ENCODE measurements around the gene CDKAL1. TPM values are rescaled to one million over a fixed set of nuclear protein-coding genes. Genes with fewer than 3 reads are reported as not detected.

Gene CDKAL1
- total and polyA plus RNA-seq, 10 of the 15 experiments (the other 5 are each of a cell fraction or from before 2014, with no cell fraction given): 10.7 to 26.9 (median 17.3) TPM

- Histone ChIP-seq H4K20me1 (ENCODE audit: control insufficient read depth, insufficient read depth) (no peaks in the 10 kb centered on the region), H3K4me1 (ENCODE audit: control insufficient read depth, insufficient read depth, low read length) (peaks cover 18% of the 10 kb centered on the region; the same call in 1 of the 2 replicates), H3K9ac (ENCODE audit: control insufficient read depth, insufficient read depth, low read length) (no peak overlapping the region), H3K79me2 (ENCODE audit: control insufficient read depth, insufficient read depth, low read length) (no peaks in the 10 kb centered on the region), H3K4me2 (ENCODE audit: control insufficient read depth, insufficient read depth) (no peak overlapping the region), H3K4me3 (no peak overlapping the region), H3K36me3 (ENCODE audit: control insufficient read depth in 2 of 2, insufficient read depth in 2 of 2, low read length in 1 of 2) (no peaks in the 10 kb centered on the region), H3K27me3 (replicated peaks in 1 of 2; ENCODE audit: control insufficient read depth in 2 of 2, insufficient read depth in 2 of 2, low read length in 1 of 2) (no peaks in the 10 kb centered on the region), H3K27ac (ENCODE audit: control insufficient read depth, insufficient read depth) (no peak overlapping the region), H2AFZ (ENCODE audit: control insufficient read depth, low read depth, low read length) (no peak overlapping the region), H3K9me3 (replicated peaks; ENCODE audit: control insufficient read depth, insufficient read depth, low read length) (no peaks in the 10 kb centered on the region; the same call in 2 of the 3 replicates)
- peak; percentile 6 for ATAC-seq
- intact Hi-C loops (cut with micrococcal nuclease; ENCODE audit: unreplicated experiment) (loop anchor here (2.0 to 10.0 kb wide), 6 partner anchors 147 to 563 kb away; no protein-coding TSS in a partner anchor), in situ Hi-C loops (cut with MboI) (loop anchor here (10.0 kb wide), 1 partner anchor 709 kb away; no protein-coding TSS in a partner anchor)
- no peak for FAIRE-seq
- ChIA-PET RAD21 (ENCODE audit: unreplicated experiment) (interaction anchor here (0.6 to 4.5 kb wide), 15 partner anchors 21 to 1861 kb away, joined by 3 to 68 read pairs (median 4); partner anchors contain the start of gene SOX4), CTCF (interaction anchor here (0.7 to 3.7 kb wide), 18 partner anchors 8 to 750 kb away, joined by 3 to 38 read pairs (median 3); partner anchors contain the start of gene SOX4), POLR2A (interaction anchor here (1.5 kb wide), 1 partner anchor 712 kb away, joined by 17 read pairs; no protein-coding TSS in a partner anchor), SMC1A (ENCODE audit: uncharacterized antibody, unreplicated experiment) (interaction anchor here (0.6 to 4.9 kb wide), 29 partner anchors 19 to 872 kb away, joined by 3 to 48 read pairs (median 3); partner anchors contain the start of gene SOX4)
- no TSS peak for BruUV-seq (replicated peaks)
- DNase-seq (ENCODE audit: low read depth, low spot score): no peak
- TF ChIP-seq EZH2 (IDR thresholded peaks at IDR 0.05; ENCODE audit: borderline replicate concordance, control insufficient read depth, low read depth, low read length) (no peak), IKZF2 (IDR thresholded peaks at IDR 0.05) (no peak), ZSCAN29 (IDR thresholded peaks at IDR 0.05) (no peak), CHD1 (IDR thresholded peaks at IDR 0.05; ENCODE audit: low read depth, low read length) (no peak), DPF2 (IDR thresholded peaks at IDR 0.05) (no peak), CREM (IDR thresholded peaks at IDR 0.05; ENCODE audit: low read depth) (no peak), NRF1 (conservative IDR thresholded peaks at IDR 0.05; ENCODE audit: low read depth, low read length) (no peak), ZNF217 (IDR thresholded peaks at IDR 0.05) (no peak), KDM1A (IDR thresholded peaks at IDR 0.05; ENCODE audit: borderline replicate concordance) (no peak), BCL11A (IDR thresholded peaks at IDR 0.05; ENCODE audit: low read depth, low read length) (no peak), ZNF622 (IDR thresholded peaks at IDR 0.05) (no peak), ASH2L (IDR thresholded peaks at IDR 0.05; ENCODE audit: borderline replicate concordance, low read depth) (no peak)
- TF ChIP-seq, protein P1, sequence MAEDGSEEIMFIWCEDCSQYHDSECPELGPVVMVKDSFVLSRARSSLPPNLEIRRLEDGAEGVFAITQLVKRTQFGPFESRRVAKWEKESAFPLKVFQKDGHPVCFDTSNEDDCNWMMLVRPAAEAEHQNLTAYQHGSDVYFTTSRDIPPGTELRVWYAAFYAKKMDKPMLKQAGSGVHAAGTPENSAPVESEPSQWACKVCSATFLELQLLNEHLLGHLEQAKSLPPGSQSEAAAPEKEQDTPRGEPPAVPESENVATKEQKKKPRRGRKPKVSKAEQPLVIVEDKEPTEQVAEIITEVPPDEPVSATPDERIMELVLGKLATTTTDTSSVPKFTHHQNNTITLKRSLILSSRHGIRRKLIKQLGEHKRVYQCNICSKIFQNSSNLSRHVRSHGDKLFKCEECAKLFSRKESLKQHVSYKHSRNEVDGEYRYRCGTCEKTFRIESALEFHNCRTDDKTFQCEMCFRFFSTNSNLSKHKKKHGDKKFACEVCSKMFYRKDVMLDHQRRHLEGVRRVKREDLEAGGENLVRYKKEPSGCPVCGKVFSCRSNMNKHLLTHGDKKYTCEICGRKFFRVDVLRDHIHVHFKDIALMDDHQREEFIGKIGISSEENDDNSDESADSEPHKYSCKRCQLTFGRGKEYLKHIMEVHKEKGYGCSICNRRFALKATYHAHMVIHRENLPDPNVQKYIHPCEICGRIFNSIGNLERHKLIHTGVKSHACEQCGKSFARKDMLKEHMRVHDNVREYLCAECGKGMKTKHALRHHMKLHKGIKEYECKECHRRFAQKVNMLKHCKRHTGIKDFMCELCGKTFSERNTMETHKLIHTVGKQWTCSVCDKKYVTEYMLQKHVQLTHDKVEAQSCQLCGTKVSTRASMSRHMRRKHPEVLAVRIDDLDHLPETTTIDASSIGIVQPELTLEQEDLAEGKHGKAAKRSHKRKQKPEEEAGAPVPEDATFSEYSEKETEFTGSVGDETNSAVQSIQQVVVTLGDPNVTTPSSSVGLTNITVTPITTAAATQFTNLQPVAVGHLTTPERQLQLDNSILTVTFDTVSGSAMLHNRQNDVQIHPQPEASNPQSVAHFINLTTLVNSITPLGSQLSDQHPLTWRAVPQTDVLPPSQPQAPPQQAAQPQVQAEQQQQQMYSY (CRISPR knock-in tag; IDR thresholded peaks at IDR 0.05): no peak
- TF ChIP-seq, protein P2, sequence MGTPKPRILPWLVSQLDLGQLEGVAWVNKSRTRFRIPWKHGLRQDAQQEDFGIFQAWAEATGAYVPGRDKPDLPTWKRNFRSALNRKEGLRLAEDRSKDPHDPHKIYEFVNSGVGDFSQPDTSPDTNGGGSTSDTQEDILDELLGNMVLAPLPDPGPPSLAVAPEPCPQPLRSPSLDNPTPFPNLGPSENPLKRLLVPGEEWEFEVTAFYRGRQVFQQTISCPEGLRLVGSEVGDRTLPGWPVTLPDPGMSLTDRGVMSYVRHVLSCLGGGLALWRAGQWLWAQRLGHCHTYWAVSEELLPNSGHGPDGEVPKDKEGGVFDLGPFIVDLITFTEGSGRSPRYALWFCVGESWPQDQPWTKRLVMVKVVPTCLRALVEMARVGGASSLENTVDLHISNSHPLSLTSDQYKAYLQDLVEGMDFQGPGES (IDR thresholded peaks at IDR 0.05): no peak
- 92% methylated on average over 2 of the region's 2 CpGs for WGBS (ENCODE audit: insufficient coverage, insufficient replicate concordance, low lambda C conversion rate, missing lambda C conversion rate)
Measured at GRCh38 chr6:20876036-20876435, 341.8 kb downstream of the CDKAL1 start.
